A549 treated with CORT108297 at 1 μM for 4 hours (cell line): ENCODE measurements around the gene EPN3. TPM values are rescaled to one million over a fixed set of nuclear protein-coding genes. Genes with fewer than 3 reads are reported as not detected.

Source experiments
- total RNA-seq: library from RNA; stranded (reverse); fragments of 200-300 nt; extraction: Qiagen RNA extraction; gene quantifications from 5 replicates; pipeline ENCODE4 v1.2.3, GENCODE V29; 2022

The EPN3 gene
- 0.09 to 0.32 TPM (median 0.21 TPM) in 5 replicates for total RNA-seq

GRCh38 chr17:50532452-50533024, at the start of gene EPN3:
Gene EPN3, plus strand, starts transcription at chr17:50532735. Its CDS starts 3,822 bp downstream, at chr17:50536557.

GRCh38 chr17:50507871-50508572, 24.5 kb upstream of the EPN3 start, which contains the start of gene MYCBPAP:
Gene MYCBPAP, plus strand, starts transcription at chr17:50508439. Its CDS starts 236 bp downstream, at chr17:50508675.

GRCh38 chr17:50547035-50547735, 14.7 kb downstream of the EPN3 start, which contains the start of gene SPATA20:
Gene SPATA20, plus strand, starts transcription at chr17:50547174. Its CDS starts 35 bp downstream, at chr17:50547209.

GRCh38 chr17:50560185-50560824, 27.8 kb downstream of the EPN3 start, which contains the start of gene CACNA1G:
Gene CACNA1G, plus strand, starts transcription at chr17:50560715. Its CDS starts 745 bp downstream, at chr17:50561460.

Other genes with a start within 250 kb of the EPN3 start
- gene XYLT2, start 186.6 kb upstream of the EPN3 start, total RNA-seq: 19.2 to 29.2 TPM (median 22.3 TPM) in 5 replicates
- gene MRPL27, start 159.6 kb upstream of the EPN3 start, total RNA-seq: 141 to 162 TPM (median 151 TPM) in 5 replicates
- gene EME1, start 159.5 kb upstream of the EPN3 start, total RNA-seq: 14.9 to 16.1 TPM (median 15.6 TPM) in 5 replicates
- 228 to 234 TPM (median 229 TPM) in 5 replicates for gene LRRC59, start 135.2 kb upstream of the EPN3 start, total RNA-seq
- gene ACSF2, start 106.5 kb upstream of the EPN3 start, total RNA-seq: 10.1 to 14.8 TPM (median 13.8 TPM) in 5 replicates
- gene CHAD, start 63.9 kb upstream of the EPN3 start, total RNA-seq: not detected in 5 replicates
- 29.2 to 39.8 TPM (median 35.9 TPM) in 5 replicates for gene RSAD1, start 53.9 kb upstream of the EPN3 start, total RNA-seq
- gene MYCBPAP, start 24.3 kb upstream of the EPN3 start, total RNA-seq: 0.53 to 1.0 TPM (median 0.69 TPM) in 5 replicates
- 62.3 to 91.7 TPM (median 88.3 TPM) in 5 replicates for gene SPATA20, start 14.4 kb downstream of the EPN3 start, total RNA-seq
- 2.9 to 4.7 TPM (median 4.4 TPM) in 5 replicates for gene CACNA1G, start 28.0 kb downstream of the EPN3 start, total RNA-seq
- gene ABCC3, start 102.1 kb downstream of the EPN3 start, total RNA-seq: 118 to 153 TPM (median 145 TPM) in 5 replicates
- gene ANKRD40, start 175.2 kb downstream of the EPN3 start, total RNA-seq: 44.1 to 49.4 TPM (median 46.6 TPM) in 5 replicates
- 62.9 to 117 TPM (median 86.6 TPM) in 5 replicates for gene LUC7L3, start 186.9 kb downstream of the EPN3 start, total RNA-seq
- gene ANKRD40CL, start 234.8 kb downstream of the EPN3 start, total RNA-seq: not detected in 5 replicates